CD4-positive, alpha-beta T cell (primary cell): Measurements from ENCODE around the gene HEPN1. TPM values are rescaled to one million over a fixed set of nuclear protein-coding genes. Genes with fewer than 3 reads are reported as not detected.

ENCODE experiments used
- total RNA-seq, 174 experiments: library from RNA in 2 of 174; stranded (reverse) in 2 of 174; gene quantifications; one replicate each; pipeline ENCODE4 v1.2.3 and lab custom pipeline; 2021 to 2026

The HEPN1 gene
- total RNA-seq, 2 experiments from 2014 or later, result not detected

Other genes starting within 250 kb of the HEPN1 start
- gene SIAE, start 245.5 kb upstream of the HEPN1 start, total RNA-seq, result 1 to 10 TPM; 4.5 to 5.6 TPM
- gene SPA17, start 245.3 kb upstream of the HEPN1 start, total RNA-seq, result under 1 TPM in 1 of 2 experiments, not detected in 1; 0.16 TPM
- gene NRGN, start 179.3 kb upstream of the HEPN1 start, total RNA-seq, result 1 to 10 TPM in 1 of 2 experiments, under 1 TPM in 1; 0.84 to 1.4 TPM
- gene VSIG2, start 167.0 kb upstream of the HEPN1 start, total RNA-seq, result under 1 TPM in 1 of 2 experiments, not detected in 1; 0.28 TPM
- under 1 TPM; 0.38 to 0.64 TPM for gene ESAM, start 157.0 kb upstream of the HEPN1 start, total RNA-seq
- 1 to 10 TPM; 4.2 to 5.1 TPM for gene MSANTD2, start 118.8 kb upstream of the HEPN1 start, total RNA-seq
- 10 to 100 TPM; 26.2 to 27.2 TPM for gene ROBO3, start 53.8 kb upstream of the HEPN1 start, total RNA-seq
- gene ROBO4, start 21.4 kb upstream of the HEPN1 start, total RNA-seq, result not detected
- gene HEPACAM, start 16.8 kb downstream of the HEPN1 start, total RNA-seq, result not detected
- 1 to 10 TPM in 1 of 2 experiments, under 1 TPM in 1; 0.89 to 1.1 TPM for gene CCDC15, start 35.0 kb downstream of the HEPN1 start, total RNA-seq
- under 1 TPM; 0.25 to 0.34 TPM for gene SLC37A2, start 144.1 kb downstream of the HEPN1 start, total RNA-seq
- 1 to 10 TPM; 3.9 to 4.4 TPM for gene TMEM218, start 192.4 kb downstream of the HEPN1 start, total RNA-seq
- gene PKNOX2, start 245.5 kb downstream of the HEPN1 start, total RNA-seq, result not detected